ENCODE results near the gene PBX1. TPM values are rescaled to one million over a fixed set of nuclear protein-coding genes. Genes with fewer than 3 reads are reported as not detected.

The PBX1 gene
- total RNA-seq, 1 experiment from 2014 or later = 102 TPM

DNA sequence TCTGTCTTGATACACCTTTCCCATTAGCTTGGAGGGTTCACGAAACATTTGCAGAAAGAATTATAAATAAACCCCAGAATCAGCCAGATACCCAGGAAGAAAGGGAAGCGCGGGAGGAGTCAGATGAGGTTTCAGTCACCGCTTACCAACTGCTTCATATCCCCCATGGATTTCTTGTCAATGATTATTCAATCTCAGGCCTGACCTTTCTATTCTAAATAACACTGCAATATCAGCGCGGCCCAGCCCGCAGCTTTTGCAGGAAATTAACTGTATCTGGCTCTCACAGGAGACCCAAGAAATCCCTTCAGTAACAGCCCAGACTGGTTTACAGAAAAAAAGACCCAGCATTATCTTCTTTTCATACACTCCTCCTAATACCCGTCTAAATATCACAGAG lies 308.6 kb downstream of the PBX1 start:
- Mint-ChIP-seq H3K4me1 (peaks cover 5% of the 10 kb centered on the region), H3K27me3 (ENCODE audit: low read depth) (peaks cover 12% of the 10 kb centered on the region), H3K4me3 (no peak overlapping the region), H3K36me3 (no peaks in the 10 kb centered on the region), H3K27ac (no peak overlapping the region), H3K9me3 (no peaks in the 10 kb centered on the region)
- ChIA-PET POLR2A (no interaction called here), CTCF (no interaction called here)
- ATAC-seq (no peak), DNase-seq (ENCODE audit: low spot score) (no peak)
- TF ChIP-seq ATF3 (CRISPR knock-in tag; conservative IDR thresholded peaks at IDR 0.05) = no peak
- TF ChIP-seq PRRX2 (CRISPR knock-in tag; IDR thresholded peaks at IDR 0.05) = no peak
- TF ChIP-seq, protein P1, sequence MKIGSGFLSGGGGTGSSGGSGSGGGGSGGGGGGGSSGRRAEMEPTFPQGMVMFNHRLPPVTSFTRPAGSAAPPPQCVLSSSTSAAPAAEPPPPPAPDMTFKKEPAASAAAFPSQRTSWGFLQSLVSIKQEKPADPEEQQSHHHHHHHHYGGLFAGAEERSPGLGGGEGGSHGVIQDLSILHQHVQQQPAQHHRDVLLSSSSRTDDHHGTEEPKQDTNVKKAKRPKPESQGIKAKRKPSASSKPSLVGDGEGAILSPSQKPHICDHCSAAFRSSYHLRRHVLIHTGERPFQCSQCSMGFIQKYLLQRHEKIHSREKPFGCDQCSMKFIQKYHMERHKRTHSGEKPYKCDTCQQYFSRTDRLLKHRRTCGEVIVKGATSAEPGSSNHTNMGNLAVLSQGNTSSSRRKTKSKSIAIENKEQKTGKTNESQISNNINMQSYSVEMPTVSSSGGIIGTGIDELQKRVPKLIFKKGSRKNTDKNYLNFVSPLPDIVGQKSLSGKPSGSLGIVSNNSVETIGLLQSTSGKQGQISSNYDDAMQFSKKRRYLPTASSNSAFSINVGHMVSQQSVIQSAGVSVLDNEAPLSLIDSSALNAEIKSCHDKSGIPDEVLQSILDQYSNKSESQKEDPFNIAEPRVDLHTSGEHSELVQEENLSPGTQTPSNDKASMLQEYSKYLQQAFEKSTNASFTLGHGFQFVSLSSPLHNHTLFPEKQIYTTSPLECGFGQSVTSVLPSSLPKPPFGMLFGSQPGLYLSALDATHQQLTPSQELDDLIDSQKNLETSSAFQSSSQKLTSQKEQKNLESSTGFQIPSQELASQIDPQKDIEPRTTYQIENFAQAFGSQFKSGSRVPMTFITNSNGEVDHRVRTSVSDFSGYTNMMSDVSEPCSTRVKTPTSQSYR (CRISPR knock-in tag; IDR thresholded peaks at IDR 0.05) = no peak
- TF ChIP-seq, protein P2, sequence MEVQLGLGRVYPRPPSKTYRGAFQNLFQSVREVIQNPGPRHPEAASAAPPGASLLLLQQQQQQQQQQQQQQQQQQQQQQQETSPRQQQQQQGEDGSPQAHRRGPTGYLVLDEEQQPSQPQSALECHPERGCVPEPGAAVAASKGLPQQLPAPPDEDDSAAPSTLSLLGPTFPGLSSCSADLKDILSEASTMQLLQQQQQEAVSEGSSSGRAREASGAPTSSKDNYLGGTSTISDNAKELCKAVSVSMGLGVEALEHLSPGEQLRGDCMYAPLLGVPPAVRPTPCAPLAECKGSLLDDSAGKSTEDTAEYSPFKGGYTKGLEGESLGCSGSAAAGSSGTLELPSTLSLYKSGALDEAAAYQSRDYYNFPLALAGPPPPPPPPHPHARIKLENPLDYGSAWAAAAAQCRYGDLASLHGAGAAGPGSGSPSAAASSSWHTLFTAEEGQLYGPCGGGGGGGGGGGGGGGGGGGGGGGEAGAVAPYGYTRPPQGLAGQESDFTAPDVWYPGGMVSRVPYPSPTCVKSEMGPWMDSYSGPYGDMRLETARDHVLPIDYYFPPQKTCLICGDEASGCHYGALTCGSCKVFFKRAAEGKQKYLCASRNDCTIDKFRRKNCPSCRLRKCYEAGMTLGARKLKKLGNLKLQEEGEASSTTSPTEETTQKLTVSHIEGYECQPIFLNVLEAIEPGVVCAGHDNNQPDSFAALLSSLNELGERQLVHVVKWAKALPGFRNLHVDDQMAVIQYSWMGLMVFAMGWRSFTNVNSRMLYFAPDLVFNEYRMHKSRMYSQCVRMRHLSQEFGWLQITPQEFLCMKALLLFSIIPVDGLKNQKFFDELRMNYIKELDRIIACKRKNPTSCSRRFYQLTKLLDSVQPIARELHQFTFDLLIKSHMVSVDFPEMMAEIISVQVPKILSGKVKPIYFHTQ (CRISPR knock-in tag; IDR thresholded peaks at IDR 0.05) = no peak
- no peak for TF ChIP-seq ZNF232 (CRISPR knock-in tag; IDR thresholded peaks at IDR 0.05)
- no peak for TF ChIP-seq ZBTB43 (CRISPR knock-in tag; IDR thresholded peaks at IDR 0.05)
- TF ChIP-seq EMX1 (CRISPR knock-in tag; IDR thresholded peaks at IDR 0.05) = no peak
- no peak for TF ChIP-seq JUN (CRISPR knock-in tag; IDR thresholded peaks at IDR 0.05)

- no peaks in the 10 kb centered on the region for H3K4me1 Mint-ChIP-seq
- ATAC-seq (no peak), DNase-seq (ENCODE audit: low spot score) (no peak)
- H3K9me3 Mint-ChIP-seq = no peaks in the 10 kb centered on the region
- CTCF ChIA-PET = no interaction called here
- H3K36me3 Mint-ChIP-seq = no peaks in the 10 kb centered on the region
- no peak overlapping the region for H3K27ac Mint-ChIP-seq
- POLR2A ChIA-PET = no interaction called here
- no peak overlapping the region for H3K4me3 Mint-ChIP-seq
- peaks cover 2% of the 10 kb centered on the region; the same call in 1 of the 2 replicates for H3K27me3 Mint-ChIP-seq (ENCODE audit: low read depth)
- TF ChIP-seq ZSCAN18 (CRISPR knock-in tag; IDR thresholded peaks at IDR 0.05) (no peak), E2F1 (CRISPR knock-in tag; IDR thresholded peaks at IDR 0.05) (no peak), MLX (CRISPR knock-in tag; IDR thresholded peaks at IDR 0.05) (no peak), USF1 (CRISPR knock-in tag; IDR thresholded peaks at IDR 0.05) (no peak), JUN (CRISPR knock-in tag; IDR thresholded peaks at IDR 0.05) (no peak), NFE2L1 (CRISPR knock-in tag; IDR thresholded peaks at IDR 0.05) (no peak), ZNF396 (CRISPR knock-in tag; IDR thresholded peaks at IDR 0.05; ENCODE audit: borderline replicate concordance) (no peak), TEAD4 (CRISPR knock-in tag; IDR thresholded peaks at IDR 0.05) (no peak), GABPB1 (CRISPR knock-in tag; IDR thresholded peaks at IDR 0.05) (no peak), ZNF232 (CRISPR knock-in tag; IDR thresholded peaks at IDR 0.05) (no peak), ZNF317 (CRISPR knock-in tag; IDR thresholded peaks at IDR 0.05; ENCODE audit: borderline replicate concordance, low read depth) (no peak), ZNF263 (CRISPR knock-in tag; IDR thresholded peaks at IDR 0.05; ENCODE audit: low read depth) (no peak), ZBTB21 (CRISPR knock-in tag; IDR thresholded peaks at IDR 0.05; ENCODE audit: borderline replicate concordance) (no peak)
- TF ChIP-seq, protein P1 (CRISPR knock-in tag; IDR thresholded peaks at IDR 0.05) = no peak
Measured at GRCh38 chr1:164868990-164869389, 310.0 kb downstream of the PBX1 start.
